Peyer's patch (tissue), 4 donors: Measurements from ENCODE around the gene CACNA1B. TPM values are rescaled to one million over a fixed set of nuclear protein-coding genes. Genes with fewer than 3 reads are reported as not detected.

ENCODE experiments used
- DNase-seq, 3 donors: peaks; one replicate each; pipeline ENCODE4 v3.0.0-alpha.2; 2017 to 2019
- H3K27ac ChIP-seq, 4 donors: fragments of 200-600 bp; sonication (generic); one replicate each; pipeline ENCODE4 v1.5.1; 2016 to 2019
- H3K27me3 ChIP-seq, 2 donors: fragments of 200-600 bp; sonication (generic); one replicate each; pipeline ENCODE4 v1.5.1; 2019
- H3K36me3 ChIP-seq, 3 donors: fragments of 200-600 bp; sonication (generic); one replicate each; pipeline ENCODE4 v1.5.1; 2016 to 2019
- H3K4me1 ChIP-seq, 4 donors: fragments of 200-600 bp; sonication (generic); one replicate each; pipeline ENCODE4 v1.5.1; 2016 to 2019
- H3K4me3 ChIP-seq, 4 donors: fragments of 200-600 bp; sonication (generic); 1 replicate in 3 of 4; 2 replicates in 1 of 4; pipeline ENCODE4 v1.5.1; 2016 to 2019; ENCODE audit warnings: mild to moderate bottlenecking in 1 of 4
- H3K9me3 ChIP-seq, 4 donors: fragments of 200-600 bp; sonication (generic); one replicate each; pipeline ENCODE4 v1.5.1; 2016 to 2019; ENCODE audit warnings: mild to moderate bottlenecking in 1 of 4
- CTCF ChIP-seq, 6 experiments: fragments of 450-650 bp in 4 of 6; fragments of 200-600 bp in 2 of 6; sonication (generic) in 1 of 6; IDR thresholded peaks; one replicate each; pipeline ENCODE4 v1.5.1; 2017 to 2019; ENCODE audit warnings: antibody characterized with exemption in 6 of 6, mild to moderate bottlenecking in 3 of 6, moderate library complexity in 1 of 6
- POLR2A ChIP-seq, 2 donors: fragments of 450-650 bp; IDR thresholded peaks; one replicate each; pipeline ENCODE4 v1.5.1; 2017; ENCODE audit warnings: antibody characterized with exemption in 2 of 2, mild to moderate bottlenecking in 2 of 2, moderate library complexity in 2 of 2
- total RNA-seq, 4 donors: library from RNA; depleted of rRNA; stranded (reverse); fragments of >200 nt; gene quantifications; one replicate each; pipeline ENCODE4 v1.1.0, GENCODE V29; 2016

The CACNA1B gene
- total RNA-seq, 4 donors from 2014 or later = 0.13 to 0.83 (median 0.38) TPM; not detected in 1

GRCh38 chr9:138094028-138094427, 216.4 kb downstream of the CACNA1B start:
- TF ChIP-seq POLR2A (IDR thresholded peaks at IDR 0.05) (no peak), CTCF (IDR thresholded peaks at IDR 0.05) (no peak)
- no peaks in the 10 kb centered on the region for H3K9me3 ChIP-seq
- no peaks in the 10 kb centered on the region for H3K27me3 ChIP-seq
- H3K4me3 ChIP-seq = no peak overlapping the region
- H3K27ac ChIP-seq = no peak overlapping the region
- no peaks in the 10 kb centered on the region for H3K36me3 ChIP-seq
- H3K4me1 ChIP-seq = no peaks in the 10 kb centered on the region
- no peak for DNase-seq

GRCh38 chr9:138095813-138096518, 218.4 kb downstream of the CACNA1B start:
- H3K36me3 ChIP-seq = no peaks in the 10 kb centered on the region

GRCh38 chr9:138096519-138096845, 218.9 kb downstream of the CACNA1B start:
- Histone ChIP-seq H3K4me1 (no peaks in the 10 kb centered on the region), H3K4me3 (no peak overlapping the region), H3K27me3 (no peaks in the 10 kb centered on the region), H3K27ac (no peak overlapping the region), H3K9me3 (no peaks in the 10 kb centered on the region), H3K36me3 (no peaks in the 10 kb centered on the region)
- no peak for TF ChIP-seq POLR2A (IDR thresholded peaks at IDR 0.05)
- TF ChIP-seq CTCF (IDR thresholded peaks at IDR 0.05) = no peak
- peak in 2 of 3 donors; percentile 7 to 17 for DNase-seq

More at GRCh38 chr9:138095813-138096518, 218.4 kb downstream of the CACNA1B start:
- TF ChIP-seq CTCF (IDR thresholded peaks at IDR 0.05) (no peak), POLR2A (IDR thresholded peaks at IDR 0.05) (no peak)
- no peak overlapping the region for H3K27ac ChIP-seq
- H3K4me1 ChIP-seq = no peaks in the 10 kb centered on the region
- no peaks in the 10 kb centered on the region for H3K27me3 ChIP-seq
- H3K9me3 ChIP-seq = no peaks in the 10 kb centered on the region
- no peak overlapping the region for H3K4me3 ChIP-seq
- peak in 2 of 3 donors; percentile 8 to 19 for DNase-seq

- DNase-seq = peak; percentile 3 to 33 (median 31)
- H3K36me3 ChIP-seq = no peaks in the 10 kb centered on the region
- H3K27me3 ChIP-seq = no peaks in the 10 kb centered on the region
- no peak overlapping the region for H3K27ac ChIP-seq
- H3K9me3 ChIP-seq = no peaks in the 10 kb centered on the region
- TF ChIP-seq CTCF (IDR thresholded peaks at IDR 0.05) (no peak), POLR2A (IDR thresholded peaks at IDR 0.05) (no peak)
- no peak overlapping the region for H3K4me3 ChIP-seq
- no peaks in the 10 kb centered on the region for H3K4me1 ChIP-seq
Observed at GRCh38 chr9:138097501-138097991, 220.0 kb downstream of the CACNA1B start.

GRCh38 chr9:138098116-138098907, 220.7 kb downstream of the CACNA1B start:
- H3K36me3 ChIP-seq = no peaks in the 10 kb centered on the region
- no peaks in the 10 kb centered on the region for H3K9me3 ChIP-seq
- peak; percentile 6 to 45 (median 30) for DNase-seq
- H3K27ac ChIP-seq = no peak overlapping the region
- no peaks in the 10 kb centered on the region for H3K27me3 ChIP-seq
- no peaks in the 10 kb centered on the region for H3K4me1 ChIP-seq
- TF ChIP-seq POLR2A (IDR thresholded peaks at IDR 0.05) (no peak), CTCF (IDR thresholded peaks at IDR 0.05) (no peak)
- no peak overlapping the region for H3K4me3 ChIP-seq
